Keratinocyte (primary cell): ENCODE results near the gene GSN. TPM values are rescaled to one million over a fixed set of nuclear protein-coding genes. Genes with fewer than 3 reads are reported as not detected.

Experiments
- DNase-seq: peaks from one replicate; pipeline ENCODE4 v3.0.0-alpha.2; 2011; ENCODE audit warnings: low read depth, missing footprints, low spot score
- FAIRE-seq: peaks from 2 replicates; lab custom pipeline; 2011; peaks lifted over from hg19 to GRCh38; lab: Jason Lieb, UNC
- H2AFZ ChIP-seq: 2 replicates; pipeline ENCODE4 v1.6.0; 2012; ENCODE audit warnings: low read length, control low read depth, inconsistent platforms; ENCODE audit not compliant: control insufficient read depth
- H3K27ac ChIP-seq: 2 replicates; pipeline ENCODE4 v1.5.1; 2011; ENCODE audit warnings: low read length; ENCODE audit not compliant: control insufficient read depth, insufficient read depth
- H3K27me3 ChIP-seq: 3 replicates; pipeline ENCODE4 v1.6.0; 2011; ENCODE audit warnings: low read length; ENCODE audit not compliant: control insufficient read depth, insufficient read depth; ENCODE audit errors: extremely low read depth
- H3K36me3 ChIP-seq, 2 experiments: 2 replicates in 1 of 2; 3 replicates in 1 of 2; pipeline ENCODE4 v1.5.1; 2011; ENCODE audit warnings: low read length in 2 of 2, mild to moderate bottlenecking in 1 of 2; ENCODE audit not compliant: control insufficient read depth in 2 of 2, insufficient read depth in 2 of 2; ENCODE audit errors: extremely low read depth in 1 of 2
- H3K4me1 ChIP-seq: 3 replicates; pipeline ENCODE4 v1.5.1; 2011; ENCODE audit warnings: low read length; ENCODE audit not compliant: control insufficient read depth, insufficient read depth; ENCODE audit errors: extremely low read depth
- H3K4me2 ChIP-seq: 3 replicates; pipeline ENCODE4 v1.6.0; 2011; ENCODE audit warnings: low read depth, low read length; ENCODE audit not compliant: control insufficient read depth, insufficient read depth; ENCODE audit errors: extremely low read depth
- H3K4me3 ChIP-seq, 3 experiments: fragments of 200-600 bp in 1 of 3; sonication (generic) in 1 of 3; 2 replicates in 2 of 3; 3 replicates in 1 of 3; pipeline ENCODE4 v1.5.1; 2011 to 2016; ENCODE audit warnings: low read length in 3 of 3, mild to moderate bottlenecking in 3 of 3, control low read depth in 2 of 3, inconsistent platforms in 1 of 3, low read depth in 1 of 3, mixed read lengths in 1 of 3, mixed run types in 1 of 3, moderate library complexity in 1 of 3; ENCODE audit not compliant: control insufficient read depth in 2 of 3, insufficient read depth in 2 of 3; ENCODE audit errors: extremely low read depth in 1 of 3
- H3K79me2 ChIP-seq: 2 replicates; pipeline ENCODE4 v1.6.0; 2012; ENCODE audit warnings: low read length; ENCODE audit not compliant: control insufficient read depth, insufficient read depth
- H3K9ac ChIP-seq: 3 replicates; pipeline ENCODE4 v1.6.0; 2011; ENCODE audit warnings: low read length; ENCODE audit not compliant: control insufficient read depth, insufficient read depth; ENCODE audit errors: extremely low read depth
- H3K9me1 ChIP-seq: 3 replicates; pipeline ENCODE4 v1.6.0; 2011; ENCODE audit warnings: low read length; ENCODE audit not compliant: control insufficient read depth, insufficient read depth; ENCODE audit errors: extremely low read depth
- H3K9me3 ChIP-seq: 2 replicates; pipeline ENCODE4 v1.5.1; 2012; ENCODE audit warnings: low read depth, low read length; ENCODE audit not compliant: control insufficient read depth
- H4K20me1 ChIP-seq: 3 replicates; pipeline ENCODE4 v1.6.0; 2011; ENCODE audit warnings: low read length; ENCODE audit not compliant: control insufficient read depth, insufficient read depth; ENCODE audit errors: extremely low read depth
- EZH2 ChIP-seq: IDR thresholded peaks from one replicate; pipeline ENCODE4 v1.6.1; 2012; ENCODE audit warnings: inconsistent platforms, mild to moderate bottlenecking, low read length, moderate library complexity
- dilution Hi-C: fragments of 300-500 bp; cut with MboI; formaldehyde crosslinking; loops from one replicate; pipeline ENCODE4 v1.7.0; 2020; ENCODE audit warnings: low sequenced_read_pairs; ENCODE audit not compliant: extremely low pct_ligation_motif_present
- polyA plus RNA-seq, 5 experiments: library from polyadenylated mRNA; depleted of rRNA in 3 of 5; stranded (reverse) in 3 of 5; stranded (forward) in 1 of 5; unstranded in 1 of 5; fragments of >200 nt; gene quantifications; 1 replicate in 1 of 5; 2 replicates in 3 of 5; 3 replicates in 1 of 5; pipeline versions ENCODE4 v1.2.1 to v1.2.3, GENCODE V29; 2011 to 2012; ENCODE audit warnings: missing spikeins in 2 of 5, low read depth in 1 of 5, low replicate concordance in 1 of 5
- TF ChIP-seq, protein P1 (sequence below), 3 experiments: IDR thresholded peaks in 1 of 3; conservative IDR thresholded peaks in 1 of 3; optimal IDR thresholded peaks in 1 of 3; 2 replicates in 2 of 3; 3 replicates in 1 of 3; pipeline versions ENCODE3 to v1.5.1; 2011; ENCODE audit warnings: low read length in 3 of 3, mild to moderate bottlenecking in 3 of 3, moderate library complexity in 2 of 3, control low read depth in 1 of 3, inconsistent platforms in 1 of 3; ENCODE audit not compliant: insufficient read depth in 2 of 3; ENCODE audit errors: extremely low read depth in 1 of 3

Gene GSN
- polyA plus RNA-seq, 1 donor (not counting 4 experiments of a cell fraction or from before 2014, with no cell fraction given) = 166 TPM

DNA sequence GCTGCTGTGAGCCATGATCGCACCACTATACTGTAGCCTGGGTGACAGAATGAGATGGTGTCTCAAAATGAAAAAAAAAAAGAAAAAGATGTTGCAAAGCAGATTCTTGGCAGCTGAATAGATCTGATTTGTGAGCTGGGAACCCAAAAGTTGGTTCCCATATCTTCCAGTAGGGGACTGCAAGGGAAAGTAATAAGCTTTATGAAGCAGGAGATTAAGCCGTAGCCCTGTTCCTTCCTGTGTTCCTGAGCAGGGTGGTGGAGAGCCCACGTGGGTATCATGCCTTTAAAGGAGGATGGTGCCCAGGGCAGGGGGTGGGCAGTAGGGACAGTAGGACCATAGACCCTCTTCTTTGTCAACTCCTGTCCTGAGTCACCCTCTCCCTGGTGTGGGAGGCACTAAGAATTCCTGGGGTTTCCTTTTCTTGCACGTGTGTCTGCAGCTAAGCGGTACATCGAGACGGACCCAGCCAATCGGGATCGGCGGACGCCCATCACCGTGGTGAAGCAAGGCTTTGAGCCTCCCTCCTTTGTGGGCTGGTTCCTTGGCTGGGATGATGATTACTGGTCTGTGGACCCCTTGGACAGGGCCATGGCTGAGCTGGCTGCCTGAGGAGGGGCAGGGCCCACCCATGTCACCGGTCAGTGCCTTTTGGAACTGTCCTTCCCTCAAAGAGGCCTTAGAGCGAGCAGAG lies 64.2 kb downstream of the GSN start:
- Histone ChIP-seq H3K36me3 (peaks cover 26 to 32% of the 10 kb centered on the region in 2 experiments), H4K20me1 (no peaks in the 10 kb centered on the region), H3K27me3 (no peaks in the 10 kb centered on the region), H3K4me1 (peaks cover 22% of the 10 kb centered on the region), H3K4me3 (no peak overlapping the region), H3K27ac (no peak overlapping the region), H3K9me3 (no peaks in the 10 kb centered on the region), H3K9ac (no peak overlapping the region), H3K9me1 (no peaks in the 10 kb centered on the region), H2AFZ (no peak overlapping the region), H3K79me2 (no peaks in the 10 kb centered on the region), H3K4me2 (no peak overlapping the region)
- no peak for TF ChIP-seq EZH2
- TF ChIP-seq, protein P1, sequence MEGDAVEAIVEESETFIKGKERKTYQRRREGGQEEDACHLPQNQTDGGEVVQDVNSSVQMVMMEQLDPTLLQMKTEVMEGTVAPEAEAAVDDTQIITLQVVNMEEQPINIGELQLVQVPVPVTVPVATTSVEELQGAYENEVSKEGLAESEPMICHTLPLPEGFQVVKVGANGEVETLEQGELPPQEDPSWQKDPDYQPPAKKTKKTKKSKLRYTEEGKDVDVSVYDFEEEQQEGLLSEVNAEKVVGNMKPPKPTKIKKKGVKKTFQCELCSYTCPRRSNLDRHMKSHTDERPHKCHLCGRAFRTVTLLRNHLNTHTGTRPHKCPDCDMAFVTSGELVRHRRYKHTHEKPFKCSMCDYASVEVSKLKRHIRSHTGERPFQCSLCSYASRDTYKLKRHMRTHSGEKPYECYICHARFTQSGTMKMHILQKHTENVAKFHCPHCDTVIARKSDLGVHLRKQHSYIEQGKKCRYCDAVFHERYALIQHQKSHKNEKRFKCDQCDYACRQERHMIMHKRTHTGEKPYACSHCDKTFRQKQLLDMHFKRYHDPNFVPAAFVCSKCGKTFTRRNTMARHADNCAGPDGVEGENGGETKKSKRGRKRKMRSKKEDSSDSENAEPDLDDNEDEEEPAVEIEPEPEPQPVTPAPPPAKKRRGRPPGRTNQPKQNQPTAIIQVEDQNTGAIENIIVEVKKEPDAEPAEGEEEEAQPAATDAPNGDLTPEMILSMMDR (optimal IDR thresholded peaks at IDR 0.05 in 1 of 3, IDR thresholded peaks at IDR 0.05 in 1 of 3, conservative IDR thresholded peaks at IDR 0.05 in 1 of 3; ENCODE audit: extremely low read depth in 1 of 3, insufficient read depth in 2 of 3, low read length in 3 of 3) = peak in 1 of 3 experiments; percentile 27
- FAIRE-seq = no peak
- dilution Hi-C loops = no loop called here
- DNase-seq = no peak

DNA sequence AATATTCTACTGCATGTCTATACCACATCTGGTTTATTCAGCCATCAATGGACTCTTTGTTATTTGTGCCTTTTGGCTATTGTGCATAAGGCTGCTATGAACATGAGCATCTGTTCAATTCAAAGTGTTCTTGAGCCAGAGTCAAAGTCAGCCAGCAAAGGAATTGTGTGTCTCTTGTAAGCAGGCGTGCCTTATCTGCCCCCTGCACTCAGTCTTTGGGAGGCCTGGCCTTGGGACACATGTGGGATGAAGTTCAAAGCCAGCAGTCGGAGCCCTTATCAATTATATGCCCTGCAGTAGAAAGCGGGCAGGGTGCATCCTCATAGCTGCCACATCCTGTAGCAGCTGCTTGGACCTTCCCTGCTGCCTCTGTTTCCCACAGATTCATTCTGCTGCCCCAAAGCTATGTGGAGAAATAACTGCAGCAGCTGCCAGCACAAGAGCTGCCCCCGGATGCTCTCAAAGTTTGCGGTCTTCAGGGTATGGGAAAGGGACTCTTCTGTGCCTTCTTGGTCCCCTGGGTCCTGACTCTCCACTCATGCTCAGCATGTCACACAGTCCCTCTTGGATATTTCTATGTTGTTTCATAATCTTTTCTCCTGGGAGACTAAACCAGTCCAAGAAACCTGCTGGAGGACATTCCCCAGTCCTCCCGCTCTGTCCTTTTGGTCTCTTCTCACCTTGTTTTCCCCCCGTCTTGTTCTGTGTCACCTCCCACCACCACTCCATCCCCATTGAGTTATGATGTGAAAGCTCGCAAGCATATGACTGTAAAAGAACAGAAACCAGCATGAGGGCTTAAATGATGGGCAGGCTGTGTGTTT lies 66.2 kb downstream of the GSN start:
- dilution Hi-C loops = no loop called here
- no peak for DNase-seq

More for the DNA sequence above, 66.2 kb downstream of the GSN start:
- Histone ChIP-seq H3K9me1 (no peaks in the 10 kb centered on the region), H3K9ac (no peak overlapping the region), H3K4me1 (peaks cover 22% of the 10 kb centered on the region), H3K27me3 (no peaks in the 10 kb centered on the region), H2AFZ (no peak overlapping the region), H4K20me1 (no peaks in the 10 kb centered on the region), H3K36me3 (peaks cover 12 to 25% of the 10 kb centered on the region in 2 experiments), H3K27ac (peak overlapping the region; percentile 42), H3K9me3 (no peaks in the 10 kb centered on the region), H3K79me2 (no peaks in the 10 kb centered on the region), H3K4me2 (peak overlapping the region; percentile 19), H3K4me3 (no peak overlapping the region)
- peak; percentile 5 for FAIRE-seq
- TF ChIP-seq, protein P1 (optimal IDR thresholded peaks at IDR 0.05 in 1 of 3, IDR thresholded peaks at IDR 0.05 in 1 of 3, conservative IDR thresholded peaks at IDR 0.05 in 1 of 3; ENCODE audit: extremely low read depth in 1 of 3, insufficient read depth in 2 of 3, low read length in 3 of 3) = no peak
- no peak for TF ChIP-seq EZH2
